Fibroblast of skin of right biceps (primary cell): ENCODE data around the gene MARCHF9.

Experiments
- DNase-seq: peaks from one replicate; pipeline ENCODE4 v3.0.0-alpha.2; 2013

Gene MARCHF9

DNA sequence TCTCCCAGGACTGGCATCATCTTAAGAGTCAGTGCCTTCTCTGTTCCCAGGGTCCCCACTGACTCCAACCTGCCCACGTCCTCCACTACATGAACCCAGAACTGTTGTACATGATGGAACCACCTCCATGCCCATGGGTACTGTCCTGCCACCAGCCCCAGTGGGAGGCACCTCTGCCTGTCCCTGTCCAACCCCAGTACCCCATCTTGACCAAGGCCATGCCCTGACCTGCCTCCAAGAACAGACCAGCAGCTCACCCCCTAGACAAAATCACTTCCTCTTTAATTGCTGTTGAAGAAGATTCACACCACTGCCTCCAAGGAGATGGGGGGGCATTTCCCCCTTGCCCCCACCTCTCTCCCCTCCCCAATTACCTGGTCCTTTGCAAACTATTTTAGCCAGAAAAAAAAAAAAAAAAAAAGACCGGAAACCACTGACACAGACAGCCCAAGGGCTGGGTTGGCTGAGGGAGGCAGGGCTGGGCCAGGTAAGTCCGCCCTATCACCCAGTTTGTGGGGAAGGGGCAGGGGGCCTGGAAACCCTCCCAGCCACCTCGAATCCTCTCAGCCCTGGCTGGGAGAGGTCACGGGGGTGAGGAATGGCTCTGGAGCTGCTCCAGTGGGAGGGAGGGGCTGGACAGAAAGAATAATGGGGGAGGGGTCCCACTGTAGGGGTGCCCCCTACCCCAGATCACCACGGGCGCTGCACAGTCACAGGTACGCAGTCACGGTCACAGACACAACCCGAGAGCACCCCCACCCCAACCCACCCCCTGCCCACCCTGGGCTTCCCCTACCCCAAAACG is 29.8 kb upstream of the MARCHF9 start:
- no peak for DNase-seq

DNA sequence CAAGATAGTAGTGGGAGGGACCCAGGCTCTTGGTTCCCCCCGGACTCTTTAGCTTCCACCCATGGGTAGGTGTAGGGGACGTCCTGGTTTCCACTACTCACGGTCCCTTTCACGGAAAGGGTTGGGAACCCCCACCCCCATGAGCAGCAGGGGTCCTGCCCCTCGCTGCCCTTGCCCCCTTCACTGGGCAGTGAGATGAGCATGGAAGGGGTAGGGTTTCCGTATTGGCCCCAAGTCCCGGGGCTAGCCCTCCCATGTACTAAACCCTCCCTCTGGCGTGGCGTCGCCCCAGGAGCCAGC is 29.1 kb upstream of the MARCHF9 start:
- no peak for DNase-seq

- peak; percentile 88 for DNase-seq
Observed at GRCh38 chr12:57726151-57726883, 28.6 kb upstream of the MARCHF9 start.

- DNase-seq, result no peak
Observed at GRCh38 chr12:57726884-57727757, 27.8 kb upstream of the MARCHF9 start.

- no peak for DNase-seq
Observed at GRCh38 chr12:57727758-57728395, 27.0 kb upstream of the MARCHF9 start.

DNA sequence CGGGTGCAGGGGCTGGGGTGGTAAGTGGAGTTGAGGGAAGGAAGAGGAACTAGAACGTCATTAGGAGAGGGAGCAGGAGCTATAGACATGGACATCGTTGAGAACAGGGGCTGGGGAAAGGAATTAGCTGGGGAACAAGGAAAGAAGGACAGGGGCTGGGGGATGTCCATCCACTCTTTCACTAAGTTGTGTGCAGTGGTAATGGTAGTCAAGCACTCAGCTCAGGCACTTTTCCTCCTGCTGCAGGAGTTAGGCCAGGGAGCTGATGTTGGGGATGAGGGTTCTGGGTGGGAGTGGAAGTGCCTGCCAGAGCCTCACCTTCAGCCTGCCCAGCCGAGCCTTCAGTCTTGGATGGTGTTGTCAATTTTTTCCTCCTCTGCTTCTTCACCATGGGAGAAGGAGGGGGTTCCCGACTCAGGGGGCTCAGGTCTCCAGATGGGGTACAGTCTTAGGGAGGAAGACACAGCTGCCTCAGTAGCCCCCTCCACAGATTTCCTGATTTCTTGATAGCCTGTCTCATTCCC is 25.5 kb upstream of the MARCHF9 start:
- no peak for DNase-seq

GRCh38 chr12:57730336-57731067 is 24.4 kb upstream of the MARCHF9 start:
- no peak for DNase-seq

DNA sequence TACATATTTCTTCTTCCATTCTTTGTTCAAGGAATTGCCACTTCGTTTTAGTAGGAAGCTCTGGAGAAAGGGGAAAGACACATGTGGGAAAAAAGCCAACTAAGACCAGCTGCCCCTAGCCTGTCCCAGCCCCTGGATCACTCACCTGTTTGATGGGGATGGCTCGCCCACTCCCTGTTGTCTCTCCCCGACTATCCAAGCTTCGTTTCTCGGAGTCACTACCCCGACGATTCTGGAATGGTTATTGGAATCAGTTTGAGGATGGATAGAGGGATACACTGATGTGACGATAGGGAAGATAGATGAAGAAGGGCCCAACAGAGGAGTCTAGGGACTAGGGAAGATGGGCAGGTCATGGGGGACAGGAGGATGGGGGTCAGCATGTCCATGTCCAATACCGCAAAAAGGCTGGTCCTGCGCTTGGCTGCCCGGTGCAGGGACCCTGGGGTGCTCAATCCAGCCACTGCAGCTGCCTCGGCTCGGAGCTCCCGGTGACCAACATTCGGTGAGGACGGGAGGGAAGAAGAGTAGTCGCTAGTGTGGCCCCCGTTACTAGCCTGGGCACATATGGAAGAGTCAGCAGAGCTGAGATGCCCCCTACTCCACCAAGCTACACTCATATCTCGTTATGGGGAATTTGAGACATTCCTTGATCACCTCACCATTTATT is 23.4 kb upstream of the MARCHF9 start:
- DNase-seq, result no peak

DNA sequence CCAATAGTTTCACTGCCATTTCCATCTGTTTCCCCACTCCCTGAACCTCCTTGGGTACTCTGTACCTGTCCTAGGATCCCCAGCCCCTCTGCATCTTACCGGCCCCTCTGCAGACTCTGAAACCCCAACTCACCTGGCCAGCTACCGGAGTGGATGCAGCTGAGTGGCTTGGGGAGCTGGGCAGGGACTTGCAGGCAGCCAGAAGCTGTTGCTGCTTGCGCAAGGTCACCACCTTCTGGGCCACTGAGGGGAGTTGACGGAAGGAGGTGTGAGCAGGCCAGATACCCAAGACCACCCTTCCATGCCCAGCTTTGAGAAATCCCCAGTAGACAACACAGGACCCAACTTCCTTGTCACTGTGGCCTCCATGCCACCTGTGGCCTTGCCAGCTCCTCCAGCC is 22.6 kb upstream of the MARCHF9 start:
- DNase-seq, result no peak

DNA sequence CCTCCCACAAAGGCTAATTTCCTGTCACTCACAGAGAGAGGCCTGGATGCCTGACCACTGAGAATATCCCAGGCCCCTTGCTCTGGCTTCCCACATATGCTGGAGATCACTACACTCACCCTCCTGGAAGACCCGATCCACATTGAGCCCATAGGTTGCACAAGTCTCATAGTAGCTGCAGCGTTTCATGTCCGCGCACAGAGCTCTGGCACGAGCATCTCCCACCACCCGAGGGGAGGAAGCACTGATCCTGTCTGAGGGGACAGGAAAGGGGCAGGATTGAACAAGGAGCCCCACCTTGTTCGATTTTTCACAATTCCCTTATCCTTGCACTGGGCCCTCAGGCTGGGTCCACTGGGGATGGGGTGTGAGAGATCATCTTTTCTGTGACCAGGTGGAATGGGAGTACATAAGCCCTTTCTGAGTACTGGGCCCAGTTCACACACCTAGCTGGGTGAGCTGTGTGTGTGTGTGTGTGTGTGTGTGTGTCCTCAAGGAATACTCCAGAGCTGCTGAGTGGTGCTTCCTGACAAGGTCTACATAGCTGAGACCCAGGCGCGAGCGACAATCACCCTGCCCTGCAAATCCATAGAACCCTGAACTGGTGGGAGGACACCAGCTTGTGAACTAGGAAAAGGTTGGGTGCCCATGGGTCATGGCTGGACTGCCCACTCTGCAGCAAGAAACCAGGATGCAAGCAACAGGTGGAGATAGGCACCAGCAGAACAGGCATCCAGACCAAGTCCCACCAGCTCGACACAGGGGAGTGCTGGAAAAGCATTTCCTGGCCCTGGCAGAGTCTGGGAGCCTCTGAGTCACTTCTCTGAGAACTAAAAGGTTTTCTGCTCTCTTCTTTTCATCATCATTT is 21.9 kb upstream of the MARCHF9 start:
- DNase-seq, result no peak

DNA sequence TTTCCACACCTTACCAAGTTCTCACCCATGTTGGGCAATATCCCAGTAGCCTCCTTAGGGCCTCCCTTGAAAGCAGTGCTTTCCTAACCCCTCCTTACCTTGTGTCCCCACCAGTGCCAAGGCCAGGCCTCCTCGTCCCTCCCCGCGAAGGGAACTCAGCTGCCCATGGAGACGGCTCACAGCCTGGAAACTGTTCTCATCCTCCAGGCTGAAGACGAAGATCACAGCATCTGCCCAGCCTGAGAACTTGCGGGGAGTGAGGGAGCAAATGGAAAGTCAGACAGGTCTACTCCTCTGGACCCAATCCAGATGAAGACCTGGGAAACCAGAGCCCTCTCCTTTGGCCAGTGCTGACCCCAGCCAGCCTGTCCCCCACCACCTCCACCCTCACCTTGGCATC is 21.0 kb upstream of the MARCHF9 start:
- no peak for DNase-seq

DNA sequence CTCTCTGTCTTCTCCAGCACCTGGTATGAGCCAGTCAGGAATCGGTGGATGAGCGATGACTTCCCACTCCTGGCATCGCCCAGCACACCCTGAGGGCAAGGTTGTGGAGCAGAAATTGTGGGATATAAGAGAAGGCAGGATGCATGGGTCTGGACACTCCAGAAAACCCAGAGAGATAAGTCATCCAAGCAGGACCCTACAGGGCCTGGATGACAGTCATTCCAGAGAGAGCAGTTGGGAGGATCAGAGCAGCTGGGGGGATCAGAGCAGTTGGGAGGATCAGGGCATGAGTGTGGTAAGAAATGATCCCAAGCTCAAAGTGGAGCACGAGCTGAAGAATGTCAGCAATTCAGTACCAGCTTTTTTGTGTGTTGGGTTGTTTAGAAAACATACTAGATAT is 20.3 kb upstream of the MARCHF9 start:
- DNase-seq, result no peak

GRCh38 chr12:57735198-57735855 is 19.6 kb upstream of the MARCHF9 start:
- DNase-seq, result no peak

- DNase-seq, result peak; percentile 30
Observed at GRCh38 chr12:57735952-57736740, 18.8 kb upstream of the MARCHF9 start.

DNA sequence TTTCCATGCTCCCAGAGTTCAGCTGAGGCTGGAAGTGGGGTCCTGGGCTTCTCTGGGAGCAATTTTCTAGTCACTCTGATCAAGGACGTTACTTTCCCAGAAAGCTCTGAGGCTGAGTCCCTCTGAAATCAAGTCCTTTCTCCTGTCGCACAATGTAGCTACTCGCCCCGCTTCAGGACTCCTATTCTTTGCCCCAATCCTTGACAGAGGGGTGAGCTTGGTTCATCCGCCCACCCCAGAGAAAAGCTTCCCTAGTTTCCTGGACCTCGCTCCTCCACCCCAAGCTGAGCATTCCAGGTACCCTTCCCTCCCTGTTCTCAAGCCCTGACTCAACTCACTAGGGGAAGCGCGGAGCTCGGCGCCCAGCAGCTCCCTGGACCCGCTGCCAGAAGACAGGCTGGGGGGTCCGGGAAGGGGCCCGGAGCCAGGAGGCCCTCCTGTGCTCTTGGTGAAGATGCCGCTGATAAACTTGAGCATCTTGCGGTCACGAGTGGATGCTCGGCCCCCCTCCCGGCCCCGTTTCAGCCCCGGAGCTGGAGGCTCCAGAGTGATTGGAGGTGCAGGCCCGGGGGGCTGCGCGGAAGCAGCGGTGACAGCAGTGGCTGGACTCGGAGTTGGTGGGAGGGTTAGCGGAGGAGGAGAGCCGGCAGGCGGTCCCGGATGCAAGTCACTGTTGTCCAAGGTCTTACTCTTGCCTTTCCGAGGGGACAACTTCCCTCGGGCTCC is 18.0 kb upstream of the MARCHF9 start:
- no peak for DNase-seq

DNA sequence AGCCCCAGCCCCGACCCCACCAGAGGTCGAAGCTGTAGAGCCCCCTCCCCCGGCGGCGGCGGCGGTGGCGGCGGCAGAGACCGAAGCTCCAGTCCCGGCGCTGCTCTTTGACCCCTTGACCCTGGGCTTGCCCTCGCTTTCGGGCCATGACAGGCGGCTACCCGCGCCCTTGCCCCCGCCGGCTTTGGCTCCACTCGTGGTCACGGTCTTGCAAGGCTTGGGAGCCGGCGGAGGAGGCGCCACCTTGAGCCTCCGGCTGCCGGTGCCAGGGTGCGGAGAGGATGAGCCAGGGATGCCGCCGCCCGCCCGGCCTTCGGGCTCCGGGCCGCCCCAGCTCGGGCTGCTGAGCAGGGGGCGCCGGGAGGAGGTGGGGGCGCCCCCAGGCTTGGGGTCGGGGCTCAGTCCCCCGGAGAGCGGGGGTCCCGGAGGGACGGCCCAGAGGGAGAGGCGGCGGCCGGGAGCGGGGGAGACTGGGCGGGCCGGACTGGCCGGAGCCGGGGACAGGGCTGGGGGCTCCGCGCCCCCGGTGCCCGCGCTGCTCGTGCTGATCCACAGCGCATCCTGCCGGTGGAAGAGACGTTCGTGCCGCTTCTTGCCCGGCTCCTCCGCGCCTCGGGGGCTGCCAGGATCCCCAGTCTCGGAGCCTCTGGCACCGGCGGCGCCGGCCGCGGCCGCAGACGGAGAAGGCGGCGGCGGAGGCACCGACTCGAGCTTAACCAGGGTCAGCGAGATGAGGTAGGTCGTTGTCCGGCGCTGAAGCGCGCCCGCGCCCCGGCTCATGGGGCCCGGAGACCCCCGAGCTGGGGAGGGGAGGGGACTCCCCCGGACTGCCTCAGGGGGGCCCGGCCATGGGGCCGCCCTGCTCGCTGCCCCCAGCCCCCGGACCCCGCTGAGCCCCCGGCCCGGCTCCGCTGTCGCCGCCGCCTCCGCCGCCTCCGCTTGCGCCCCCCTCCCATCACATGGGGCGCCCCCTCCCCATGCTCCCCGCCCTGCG is 17.1 kb upstream of the MARCHF9 start:
- DNase-seq, result no peak

DNA sequence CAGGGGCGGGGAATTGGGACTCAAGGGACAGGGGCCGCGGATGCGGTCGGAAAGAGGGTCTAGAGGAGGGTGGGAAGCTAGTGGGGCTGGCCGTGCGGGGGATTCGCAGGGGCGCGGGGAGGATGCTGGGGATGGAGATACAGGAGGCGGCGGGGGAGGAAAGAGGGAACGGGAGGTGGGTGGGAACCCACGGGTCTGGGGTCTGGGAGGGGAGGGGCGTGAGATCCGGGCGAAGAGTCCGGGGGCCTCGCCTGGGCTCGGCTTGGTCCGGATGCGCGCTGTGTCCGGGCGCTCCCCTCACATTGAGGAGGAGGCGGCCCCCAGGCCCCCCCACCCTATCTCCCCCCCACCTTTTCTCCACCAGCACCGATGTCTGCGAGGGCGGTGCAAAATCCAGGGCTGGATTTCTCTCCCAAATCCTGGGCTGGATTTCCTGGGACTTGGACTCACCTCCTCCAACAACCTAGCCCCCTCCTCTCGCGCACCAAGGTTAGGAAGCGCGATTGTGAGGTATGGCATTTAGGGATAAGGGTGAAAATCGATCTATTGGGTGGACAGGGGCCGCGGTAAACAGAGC is 16.2 kb upstream of the MARCHF9 start, which contains the start of gene AGAP2:
TSS of gene AGAP2 (minus strand) at position 82 of the 577 bp plus-strand sequence. CDS start 496 bp downstream, outside the sequence.
- DNase-seq, result peak; percentile 33
